HG03064 (cell line): ENCODE measurements around the gene C2orf92.

Experiments used
- ATAC-seq: cut with Tn5 transposase; IDR thresholded peaks from one replicate; pipeline ENCODE4 v1.9.1; 2021; ENCODE audit warnings: low read depth; ENCODE audit not compliant: unreplicated experiment

The C2orf92 gene

GRCh38 chr2:97726261-97727064, 57.0 kb downstream of the C2orf92 start:
- ATAC-seq = no peak

- ATAC-seq = no peak
Measured at GRCh38 chr2:97727296-97727695, 57.8 kb downstream of the C2orf92 start.

- no peak for ATAC-seq
Measured at GRCh38 chr2:97728091-97728731, 58.7 kb downstream of the C2orf92 start.

GRCh38 chr2:97730245-97730644, 60.7 kb downstream of the C2orf92 start:
- ATAC-seq = no peak

GRCh38 chr2:97731274-97732020, 61.9 kb downstream of the C2orf92 start:
- ATAC-seq = no peak

GRCh38 chr2:97732436-97733340, 63.2 kb downstream of the C2orf92 start:
- no peak for ATAC-seq

- no peak for ATAC-seq
Measured at GRCh38 chr2:97733341-97734035, 64.0 kb downstream of the C2orf92 start.

GRCh38 chr2:97734061-97735051, 64.8 kb downstream of the C2orf92 start:
- no peak for ATAC-seq

- no peak for ATAC-seq
Measured at GRCh38 chr2:97735161-97735561, 65.6 kb downstream of the C2orf92 start.

GRCh38 chr2:97736185-97736584, 66.7 kb downstream of the C2orf92 start:
- ATAC-seq = no peak

- ATAC-seq = no peak
Measured at GRCh38 chr2:97736608-97737330, 67.3 kb downstream of the C2orf92 start.

- no peak for ATAC-seq
Measured at GRCh38 chr2:97737421-97738178, 68.1 kb downstream of the C2orf92 start.

- ATAC-seq = no peak
Measured at GRCh38 chr2:97738179-97739019, 68.9 kb downstream of the C2orf92 start.

- no peak for ATAC-seq
Measured at GRCh38 chr2:97739020-97739892, 69.7 kb downstream of the C2orf92 start.

- no peak for ATAC-seq
Measured at GRCh38 chr2:97739893-97740245, 70.4 kb downstream of the C2orf92 start.
